ENCODE data around the gene MACF1.
"Not testable (repeated sequence)": the region's sequence is repeated elsewhere in the genome, so short reads cannot be mapped to it uniquely, and the experiment has no call there.

GRCh38 chr1:39517936-39518335, 313.4 kb downstream of the MACF1 start:
- TF ChIP-seq POLR2A, POLR2AphosphoS5 (IDR thresholded peaks at IDR 0.05; ENCODE audit: low read depth, low read length): not testable (repeated sequence)
